Transverse colon (tissue), 4 donors: ENCODE results near the gene CADM1.

Experiments used
- CTCF ChIP-seq, 5 experiments: fragments of 200-600 bp in 3 of 5; fragments of 450-650 bp in 2 of 5; sonication (generic) in 3 of 5; IDR thresholded peaks; 1 replicate in 2 of 5; 2 replicates in 3 of 5; pipeline ENCODE4 v1.5.1; 2016 to 2017; ENCODE audit warnings: antibody characterized with exemption in 5 of 5, inconsistent platforms in 3 of 5, mild to moderate bottlenecking in 2 of 5, moderate library complexity in 1 of 5
- EP300 ChIP-seq: sonication (generic); formaldehyde crosslinking; IDR thresholded peaks from one replicate; pipeline ENCODE4 v1.6.1; 2017; ENCODE audit warnings: antibody characterized with exemption, low read depth
- POLR2A ChIP-seq: fragments of 450-650 bp; IDR thresholded peaks from one replicate; pipeline ENCODE4 v1.6.1; 2016; ENCODE audit warnings: antibody characterized with exemption, mild to moderate bottlenecking, moderate library complexity
- POLR2AphosphoS5 ChIP-seq, 3 donors: sonication (generic); formaldehyde crosslinking; IDR thresholded peaks; one replicate each; pipeline ENCODE4 v1.6.1; 2016; ENCODE audit warnings: antibody characterized with exemption in 3 of 3

GRCh38 chr11:115362997-115363396, 141.2 kb downstream of the CADM1 start:
- TF ChIP-seq CTCF (IDR thresholded peaks at IDR 0.05) (no peak), POLR2A (no peak), POLR2AphosphoS5 (IDR thresholded peaks at IDR 0.05) (no peak), EP300 (no peak)
